Measurements from ENCODE around the gene SUPT3H. TPM values are rescaled to one million over a fixed set of nuclear protein-coding genes. Genes with fewer than 3 reads are reported as not detected.

The SUPT3H gene
- total and polyA plus RNA-seq, 2 donors (not counting 1 experiment from before 2014, with no cell fraction given), result 5.5 to 12.4 TPM

DNA sequence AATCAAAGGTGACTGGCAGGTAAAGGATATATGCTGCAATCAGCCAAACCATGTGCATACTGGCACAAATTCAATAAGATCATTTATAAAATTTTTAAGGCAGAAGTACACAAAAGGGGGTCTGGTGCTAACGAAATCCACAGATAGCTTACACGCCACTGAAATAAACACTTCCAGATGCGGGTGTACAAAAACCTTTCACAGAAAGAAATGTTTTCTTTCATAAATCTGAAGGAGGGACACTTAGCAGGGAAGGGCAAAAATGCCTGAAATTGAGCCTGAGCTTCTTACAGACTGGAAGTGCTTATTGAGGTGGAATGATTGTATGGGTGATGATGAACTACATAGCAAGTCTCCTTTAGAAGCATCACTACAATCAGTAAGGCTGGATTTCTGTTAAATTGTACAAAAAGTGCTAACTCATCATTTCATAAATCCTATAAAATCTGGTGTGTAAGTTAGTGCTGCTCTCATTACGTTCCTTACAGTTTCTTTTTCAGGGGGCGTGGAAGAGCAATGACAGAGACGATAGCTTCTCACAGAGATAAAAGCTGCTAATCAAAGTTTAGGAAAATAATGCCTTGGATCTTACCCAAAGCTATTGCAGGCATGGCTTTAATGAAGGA is 458.9 kb downstream of the SUPT3H start:
- H3K4me1 ChIP-seq (ENCODE audit: control insufficient read depth in 2 of 2, insufficient read depth in 2 of 2, low read length in 2 of 2), result no peaks in the 10 kb centered on the region
- H3K4me1 Mint-ChIP-seq, result no peaks in the 10 kb centered on the region
- no peak overlapping the region for H3K4me3 ChIP-seq (ENCODE audit: control extremely low read depth in 1 of 5, extremely low read depth in 1 of 5, insufficient read depth in 1 of 5, low read depth in 2 of 5, low read length in 4 of 5)
- H3K36me3 ChIP-seq (replicated peaks in 1 of 2; ENCODE audit: control extremely low read depth in 1 of 2, control insufficient read depth in 1 of 2, extremely low read depth in 1 of 2, insufficient read depth in 2 of 2, low read length in 1 of 2), result no peaks in the 10 kb centered on the region
- no peak for ATAC-seq (ENCODE audit: low read depth)
- CTCF ChIA-PET, result no interaction called here
- no peaks in the 10 kb centered on the region for H3K27me3 ChIP-seq (replicated peaks in 1 of 4; ENCODE audit: control extremely low read depth in 1 of 4, control insufficient read depth in 3 of 4, insufficient read depth in 4 of 4, low read length in 3 of 4)
- H3K27ac Mint-ChIP-seq, result no peak overlapping the region
- H3K4me2 ChIP-seq (replicated peaks; ENCODE audit: low read depth, low read length, poor library complexity, severe bottlenecking), result no peak overlapping the region
- H3K27ac ChIP-seq (ENCODE audit: low read length in 2 of 2), result no peak overlapping the region
- H3K4me3 Mint-ChIP-seq, result no peak overlapping the region
- 100% methylated on average over 1 of the region's 6 CpGs for WGBS (ENCODE audit: insufficient coverage)
- H3K27me3 Mint-ChIP-seq, result no peaks in the 10 kb centered on the region
- H4K20me1 ChIP-seq (ENCODE audit: control insufficient read depth, insufficient read depth, low read length, poor library complexity, severe bottlenecking), result no peaks in the 10 kb centered on the region
- H2AFZ ChIP-seq (ENCODE audit: insufficient read depth, low read depth, low read length, poor library complexity, severe bottlenecking), result no peak overlapping the region
- no peaks in the 10 kb centered on the region for H3K9me3 ChIP-seq (ENCODE audit: control extremely low read depth in 1 of 3, control insufficient read depth in 2 of 3, insufficient read depth in 1 of 3, low read length in 2 of 3)
- intact Hi-C loops (cut with micrococcal nuclease), result no loop called here
- POLR2A ChIA-PET, result no interaction called here
- TF ChIP-seq EZH2 (IDR thresholded peaks at IDR 0.05; ENCODE audit: borderline replicate concordance, insufficient read depth, low read depth, low read length, poor library complexity, severe bottlenecking), result no peak
- TF ChIP-seq, protein P1, sequence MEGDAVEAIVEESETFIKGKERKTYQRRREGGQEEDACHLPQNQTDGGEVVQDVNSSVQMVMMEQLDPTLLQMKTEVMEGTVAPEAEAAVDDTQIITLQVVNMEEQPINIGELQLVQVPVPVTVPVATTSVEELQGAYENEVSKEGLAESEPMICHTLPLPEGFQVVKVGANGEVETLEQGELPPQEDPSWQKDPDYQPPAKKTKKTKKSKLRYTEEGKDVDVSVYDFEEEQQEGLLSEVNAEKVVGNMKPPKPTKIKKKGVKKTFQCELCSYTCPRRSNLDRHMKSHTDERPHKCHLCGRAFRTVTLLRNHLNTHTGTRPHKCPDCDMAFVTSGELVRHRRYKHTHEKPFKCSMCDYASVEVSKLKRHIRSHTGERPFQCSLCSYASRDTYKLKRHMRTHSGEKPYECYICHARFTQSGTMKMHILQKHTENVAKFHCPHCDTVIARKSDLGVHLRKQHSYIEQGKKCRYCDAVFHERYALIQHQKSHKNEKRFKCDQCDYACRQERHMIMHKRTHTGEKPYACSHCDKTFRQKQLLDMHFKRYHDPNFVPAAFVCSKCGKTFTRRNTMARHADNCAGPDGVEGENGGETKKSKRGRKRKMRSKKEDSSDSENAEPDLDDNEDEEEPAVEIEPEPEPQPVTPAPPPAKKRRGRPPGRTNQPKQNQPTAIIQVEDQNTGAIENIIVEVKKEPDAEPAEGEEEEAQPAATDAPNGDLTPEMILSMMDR (IDR thresholded peaks at IDR 0.05), result no peak
- no peaks in the 10 kb centered on the region for H3K9me3 Mint-ChIP-seq (ENCODE audit: insufficient read depth)
- DNase-seq, result no peak
- H3K79me2 ChIP-seq (ENCODE audit: control insufficient read depth, insufficient read depth, low read length), result no peaks in the 10 kb centered on the region
- H3K9ac ChIP-seq (ENCODE audit: low read length), result no peak overlapping the region

DNA sequence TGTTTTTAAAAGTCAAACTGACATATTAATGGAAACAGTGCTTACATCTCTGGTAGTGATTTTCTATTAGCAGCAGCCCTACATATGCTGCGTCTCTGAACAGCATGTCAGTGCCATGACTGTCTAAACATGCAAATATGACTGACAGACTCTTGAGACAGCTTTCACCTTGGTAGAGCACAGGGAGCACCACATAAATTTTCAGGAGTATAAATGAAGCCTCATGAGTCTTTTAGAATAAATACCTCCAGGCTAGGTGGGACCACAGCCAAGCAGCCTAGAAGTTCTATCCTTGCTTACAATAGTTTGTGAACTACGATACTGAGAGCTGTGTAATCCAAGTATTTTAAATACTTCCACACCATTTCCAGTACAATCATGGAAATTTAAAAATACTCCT is 460.3 kb downstream of the SUPT3H start:
- H3K4me3 Mint-ChIP-seq, result no peak overlapping the region
- DNase-seq, result no peak
- Histone ChIP-seq H3K79me2 (ENCODE audit: control insufficient read depth, insufficient read depth, low read length) (no peaks in the 10 kb centered on the region), H3K27ac (ENCODE audit: low read length in 2 of 2) (no peak overlapping the region), H3K4me2 (replicated peaks; ENCODE audit: low read depth, low read length, poor library complexity, severe bottlenecking) (no peak overlapping the region), H3K9me3 (ENCODE audit: control extremely low read depth in 1 of 3, control insufficient read depth in 2 of 3, insufficient read depth in 1 of 3, low read length in 2 of 3) (no peaks in the 10 kb centered on the region), H3K27me3 (replicated peaks in 1 of 4; ENCODE audit: control extremely low read depth in 1 of 4, control insufficient read depth in 3 of 4, insufficient read depth in 4 of 4, low read length in 3 of 4) (no peaks in the 10 kb centered on the region), H3K4me3 (ENCODE audit: control extremely low read depth in 1 of 5, extremely low read depth in 1 of 5, insufficient read depth in 1 of 5, low read depth in 2 of 5, low read length in 4 of 5) (no peak overlapping the region), H3K36me3 (replicated peaks in 1 of 2; ENCODE audit: control extremely low read depth in 1 of 2, control insufficient read depth in 1 of 2, extremely low read depth in 1 of 2, insufficient read depth in 2 of 2, low read length in 1 of 2) (no peaks in the 10 kb centered on the region), H2AFZ (ENCODE audit: insufficient read depth, low read depth, low read length, poor library complexity, severe bottlenecking) (no peak overlapping the region), H4K20me1 (ENCODE audit: control insufficient read depth, insufficient read depth, low read length, poor library complexity, severe bottlenecking) (no peaks in the 10 kb centered on the region), H3K4me1 (ENCODE audit: control insufficient read depth in 2 of 2, insufficient read depth in 2 of 2, low read length in 2 of 2) (no peaks in the 10 kb centered on the region), H3K9ac (ENCODE audit: low read length) (no peak overlapping the region)
- H3K4me1 Mint-ChIP-seq, result no peaks in the 10 kb centered on the region
- TF ChIP-seq, protein P1 (IDR thresholded peaks at IDR 0.05), result no peak
- no peak for TF ChIP-seq EZH2 (IDR thresholded peaks at IDR 0.05; ENCODE audit: borderline replicate concordance, insufficient read depth, low read depth, low read length, poor library complexity, severe bottlenecking)
- H3K9me3 Mint-ChIP-seq (ENCODE audit: insufficient read depth), result no peaks in the 10 kb centered on the region
- intact Hi-C loops (cut with micrococcal nuclease), result no loop called here
- no peak overlapping the region for H3K27ac Mint-ChIP-seq
- H3K27me3 Mint-ChIP-seq, result no peaks in the 10 kb centered on the region
- ChIA-PET CTCF (no interaction called here), POLR2A (no interaction called here)
- 67% methylated on average over 1 of the region's 2 CpGs for WGBS (ENCODE audit: insufficient coverage)
- no peak for ATAC-seq (ENCODE audit: low read depth)

All from B cell (primary cell).